H9 (cell line): ENCODE measurements around the gene DACT2. TPM values are rescaled to one million over a fixed set of nuclear protein-coding genes. Genes with fewer than 3 reads are reported as not detected.

ENCODE experiments used
- DNase-seq: peaks from one replicate; pipeline ENCODE4 v3.0.0-alpha.2; 2017
- H2AFZ ChIP-seq: one replicate; pipeline ENCODE4 v1.6.1; 2013; ENCODE audit warnings: mild to moderate bottlenecking, low read length, control low read depth, moderate library complexity
- H2AK5ac ChIP-seq: 2 replicates; pipeline ENCODE4 v1.6.1; 2013; ENCODE audit warnings: low read length, control low read depth, mixed read lengths; ENCODE audit not compliant: insufficient read length
- H2BK120ac ChIP-seq: one replicate; pipeline ENCODE4 v1.6.1; 2013; ENCODE audit warnings: low read depth, mild to moderate bottlenecking, low read length, control low read depth, inconsistent platforms; ENCODE audit not compliant: poor library complexity, severe bottlenecking
- H2BK12ac ChIP-seq: 2 replicates; pipeline ENCODE4 v1.6.1; 2013; ENCODE audit warnings: low read length, control low read depth, mixed read lengths, low read depth; ENCODE audit not compliant: insufficient read length
- H2BK15ac ChIP-seq: 2 replicates; pipeline ENCODE4 v1.6.1; 2013; ENCODE audit warnings: low read depth, low read length, control low read depth
- H2BK20ac ChIP-seq: one replicate; pipeline ENCODE4 v1.6.1; 2013; ENCODE audit warnings: low read depth, mild to moderate bottlenecking, low read length, control low read depth, inconsistent platforms; ENCODE audit not compliant: poor library complexity, severe bottlenecking
- H2BK5ac ChIP-seq: 2 replicates; pipeline ENCODE4 v1.6.1; 2013; ENCODE audit warnings: low read length, control low read depth, mixed read lengths; ENCODE audit not compliant: insufficient read length
- H3K14ac ChIP-seq: 2 replicates; pipeline ENCODE4 v1.6.1; 2013; ENCODE audit warnings: low read length, control low read depth; ENCODE audit not compliant: insufficient read depth
- H3K18ac ChIP-seq: 2 replicates; pipeline ENCODE4 v1.6.1; 2013; ENCODE audit warnings: low read depth, mild to moderate bottlenecking, mixed read lengths, low read length, control low read depth; ENCODE audit not compliant: insufficient read length
- H3K23ac ChIP-seq: 2 replicates; pipeline ENCODE4 v1.6.1; 2013; ENCODE audit warnings: low read length, control low read depth, mixed read lengths, low read depth; ENCODE audit not compliant: insufficient read length
- H3K23me2 ChIP-seq: 2 replicates; pipeline ENCODE4 v1.6.1; 2013; ENCODE audit warnings: low read depth, mild to moderate bottlenecking, mixed read lengths, low read length, control low read depth; ENCODE audit not compliant: insufficient read length, poor library complexity, severe bottlenecking
- H3K27ac ChIP-seq: 2 replicates; pipeline ENCODE4 v1.5.1; 2013; ENCODE audit warnings: low read length, control low read depth, mixed read lengths, low read depth; ENCODE audit not compliant: insufficient read length
- H3K27me3 ChIP-seq: 2 replicates; pipeline ENCODE4 v1.6.1; 2013; ENCODE audit warnings: low read length, control low read depth, inconsistent platforms; ENCODE audit not compliant: insufficient read depth
- H3K4ac ChIP-seq: 2 replicates; pipeline ENCODE4 v1.6.1; 2013; ENCODE audit warnings: low read depth, mild to moderate bottlenecking, control low read depth, inconsistent platforms, low read length, moderate library complexity
- H3K4me1 ChIP-seq: 2 replicates; pipeline ENCODE4 v1.6.1; 2013; ENCODE audit warnings: low read length, control low read depth, inconsistent platforms; ENCODE audit not compliant: insufficient read depth
- H3K4me2 ChIP-seq: 2 replicates; pipeline ENCODE4 v1.6.1; 2013; ENCODE audit warnings: low read length, control low read depth, mixed read lengths; ENCODE audit not compliant: insufficient read length, insufficient read depth
- H3K56ac ChIP-seq: 2 replicates; pipeline ENCODE4 v1.6.1; 2013; ENCODE audit warnings: low read depth, mild to moderate bottlenecking, mixed read lengths, low read length, control low read depth; ENCODE audit not compliant: insufficient read length
- H3K79me1 ChIP-seq: 2 replicates; pipeline ENCODE4 v1.6.1; 2013; ENCODE audit warnings: low read depth, mild to moderate bottlenecking, moderate library complexity, low read length, control low read depth, inconsistent platforms; ENCODE audit not compliant: insufficient read depth, poor library complexity, severe bottlenecking
- H3K79me2 ChIP-seq: 2 replicates; pipeline ENCODE4 v1.6.1; 2013; ENCODE audit warnings: low read length, control low read depth, inconsistent platforms; ENCODE audit not compliant: insufficient read depth
- H3K9ac ChIP-seq: 2 replicates; pipeline ENCODE4 v1.6.1; 2013; ENCODE audit warnings: low read length, control low read depth, mixed read lengths; ENCODE audit not compliant: insufficient read length; ENCODE audit errors: extremely low read depth
- H3K9me3 ChIP-seq: one replicate; pipeline ENCODE4 v1.6.1; 2013; ENCODE audit warnings: low read depth, low read length, inconsistent platforms; ENCODE audit not compliant: control insufficient read depth
- H3T11ph ChIP-seq: one replicate; pipeline ENCODE4 v1.6.1; 2013; ENCODE audit warnings: mild to moderate bottlenecking, low read length, control low read depth, inconsistent platforms
- H4K20me1 ChIP-seq: one replicate; pipeline ENCODE4 v1.6.1; 2013; ENCODE audit not compliant: control insufficient read depth, insufficient read length, insufficient read depth
- H4K5ac ChIP-seq: 2 replicates; pipeline ENCODE4 v1.6.1; 2013; ENCODE audit warnings: low read depth, mild to moderate bottlenecking, mixed read lengths, low read length, control low read depth; ENCODE audit not compliant: insufficient read length
- H4K8ac ChIP-seq: replicated peaks from 2 replicates; pipeline ENCODE4 v1.6.1; 2013; ENCODE audit warnings: low read length, control low read depth, mixed read lengths, low read depth; ENCODE audit not compliant: insufficient read length
- H4K91ac ChIP-seq: 2 replicates; pipeline ENCODE4 v1.6.1; 2013; ENCODE audit warnings: low read depth, mild to moderate bottlenecking, moderate library complexity, mixed read lengths, low read length, control low read depth; ENCODE audit not compliant: insufficient read length
- H3K27ac Mint-ChIP-seq, 3 experiments: 2 replicates in 2 of 3; 3 replicates in 1 of 3; pipeline ENCODE4 v1.8.0; 2020 to 2021; ENCODE audit warnings: mixed read lengths in 3 of 3, mild to moderate bottlenecking in 1 of 3, moderate library complexity in 1 of 3
- H3K27me3 Mint-ChIP-seq: 2 replicates; pipeline ENCODE4 v1.8.0; 2021; ENCODE audit warnings: low read depth, mild to moderate bottlenecking, moderate library complexity, mixed read lengths
- H3K36me3 Mint-ChIP-seq, 3 experiments: 2 replicates in 2 of 3; 3 replicates in 1 of 3; pipeline ENCODE4 v1.8.0; 2020 to 2021; ENCODE audit warnings: low read depth in 3 of 3, mixed read lengths in 3 of 3; ENCODE audit not compliant: insufficient read depth in 1 of 3
- H3K4me1 Mint-ChIP-seq, 2 experiments: 2 replicates each; pipeline ENCODE4 v1.8.0; 2020; ENCODE audit warnings: mixed read lengths in 2 of 2
- H3K4me3 Mint-ChIP-seq, 2 experiments: 2 replicates in 1 of 2; 3 replicates in 1 of 2; pipeline ENCODE4 v1.8.0; 2020 to 2021; ENCODE audit warnings: mild to moderate bottlenecking in 2 of 2, mixed read lengths in 2 of 2, moderate library complexity in 1 of 2
- H3K9me3 Mint-ChIP-seq, 2 experiments: 2 replicates in 1 of 2; 3 replicates in 1 of 2; pipeline ENCODE4 v1.8.0; 2020; ENCODE audit warnings: mild to moderate bottlenecking in 2 of 2, mixed read lengths in 2 of 2, moderate library complexity in 1 of 2
- CTCF ChIP-seq: fragments of 200-600 bp; sonication (generic); conservative IDR thresholded peaks from 3 replicates; pipeline ENCODE4 v1.8.0; 2021; ENCODE audit warnings: antibody characterized with exemption, mild to moderate bottlenecking
- WGBS: extraction: QIAGEN DNeasy Blood & Tissue Kit; methylation state at CpG from one replicate; pipeline ENCODE4 v1.1.7; 2013; ENCODE audit warnings: missing lambda C conversion rate, low lambda C conversion rate, mixed read lengths; ENCODE audit not compliant: insufficient read length; ENCODE audit errors: extremely low coverage; 5-methylcytosine and 5-hydroxymethylcytosine counted together
- total RNA-seq: library from RNA; stranded (reverse); gene quantifications from 2 replicates; pipeline ENCODE4 v1.2.1, GENCODE V29; 2021

Gene DACT2
- total RNA-seq, 1 experiment from 2014 or later, result 1.8 TPM

GRCh38 chr6:168273441-168274036, 46.0 kb downstream of the DACT2 start:
- H3K27ac Mint-ChIP-seq, result no peak overlapping the region
- no peaks in the 10 kb centered on the region for H4K20me1 ChIP-seq
- no peak for TF ChIP-seq CTCF
- DNase-seq, result no peak
- no peak overlapping the region for H3K4me3 Mint-ChIP-seq
- no peak overlapping the region for H2BK20ac ChIP-seq
- no peak overlapping the region for H2BK120ac ChIP-seq
- H3K27me3 Mint-ChIP-seq, result peaks cover 18% of the 10 kb centered on the region
- H3K4me1 ChIP-seq, result no peaks in the 10 kb centered on the region; the same call in 1 of the 2 replicates
- no peak overlapping the region for H3K18ac ChIP-seq
- no peak overlapping the region for H3K4ac ChIP-seq
- H3K9me3 Mint-ChIP-seq, result no peaks in the 10 kb centered on the region
- no peaks in the 10 kb centered on the region; a peak in 1 of 7 replicates for H3K36me3 Mint-ChIP-seq
- no peaks in the 10 kb centered on the region for H3K9me3 ChIP-seq
- H3K79me2 ChIP-seq, result no peaks in the 10 kb centered on the region
- H4K8ac ChIP-seq, result no peak overlapping the region
- no peaks in the 10 kb centered on the region for H3K23me2 ChIP-seq
- no peak overlapping the region for H2BK12ac ChIP-seq
- no peak overlapping the region for H4K5ac ChIP-seq
- no peaks in the 10 kb centered on the region for H3K27me3 ChIP-seq
- no peak overlapping the region for H4K91ac ChIP-seq
- H3K14ac ChIP-seq, result no peak overlapping the region; the same call in 1 of the 2 replicates
- no peak overlapping the region for H2BK15ac ChIP-seq
- H3T11ph ChIP-seq, result no peak overlapping the region
- no peak overlapping the region for H3K23ac ChIP-seq
- H3K27ac ChIP-seq, result no peak overlapping the region
- H3K4me1 Mint-ChIP-seq, result peaks cover 33 to 46% of the 10 kb centered on the region in 2 experiments
- no peak overlapping the region for H2BK5ac ChIP-seq
- H3K56ac ChIP-seq, result no peak overlapping the region
- no peaks in the 10 kb centered on the region for H3K79me1 ChIP-seq
- H2AK5ac ChIP-seq, result no peak overlapping the region
- no peak overlapping the region for H3K4me2 ChIP-seq
- H2AFZ ChIP-seq, result no peak overlapping the region
- H3K9ac ChIP-seq, result no peak overlapping the region
- no CpG with 5 or more reads among the region's 17 CpGs for WGBS
